Peyer's patch (tissue), 4 donors: ENCODE results near the gene URI1.

Experiments
- CTCF ChIP-seq, 6 experiments: fragments of 450-650 bp in 4 of 6; fragments of 200-600 bp in 2 of 6; sonication (generic) in 1 of 6; IDR thresholded peaks; one replicate each; pipeline ENCODE4 v1.5.1; 2017 to 2019; ENCODE audit warnings: antibody characterized with exemption in 6 of 6, mild to moderate bottlenecking in 3 of 6, moderate library complexity in 1 of 6
- POLR2A ChIP-seq, 2 donors: fragments of 450-650 bp; IDR thresholded peaks; one replicate each; pipeline ENCODE4 v1.5.1; 2017; ENCODE audit warnings: antibody characterized with exemption in 2 of 2, mild to moderate bottlenecking in 2 of 2, moderate library complexity in 2 of 2

- no peak for TF ChIP-seq CTCF (IDR thresholded peaks at IDR 0.05)
- no peak for TF ChIP-seq POLR2A (IDR thresholded peaks at IDR 0.05)
These were observed 80.6 kb downstream of the URI1 start for GRCh38 chr19:30022659-30023058.
